Vagina (tissue), 2 donors: ENCODE measurements around the gene HOXA10.
A peak's percentile ranks its signal among the peaks of the same experiment; 100 is the strongest.

Experiments used
- POLR2A ChIP-seq, 2 donors: fragments of 450-650 bp; IDR thresholded peaks; one replicate each; pipeline ENCODE4 v1.6.1; 2017; ENCODE audit warnings: antibody characterized with exemption in 2 of 2, mild to moderate bottlenecking in 2 of 2, moderate library complexity in 2 of 2
- POLR2AphosphoS5 ChIP-seq, 2 donors: sonication (generic); formaldehyde crosslinking; IDR thresholded peaks; one replicate each; pipeline ENCODE4 v1.9.0; 2017; ENCODE audit warnings: antibody characterized with exemption in 2 of 2, mild to moderate bottlenecking in 2 of 2, low read depth in 1 of 2; ENCODE audit not compliant: insufficient read depth in 1 of 2
- TF ChIP-seq, protein P1 (sequence below), 3 experiments: fragments of 450-650 bp in 2 of 3; fragments of 200-600 bp in 1 of 3; sonication (generic) in 1 of 3; IDR thresholded peaks; one replicate each; pipeline ENCODE4 v1.5.1; 2017 to 2019; ENCODE audit warnings: antibody characterized with exemption in 3 of 3, mild to moderate bottlenecking in 2 of 3, moderate library complexity in 2 of 3

GRCh38 chr7:27205325-27206280 lies 31.5 kb upstream of the HOXA10 start:
- TF ChIP-seq, protein P1, sequence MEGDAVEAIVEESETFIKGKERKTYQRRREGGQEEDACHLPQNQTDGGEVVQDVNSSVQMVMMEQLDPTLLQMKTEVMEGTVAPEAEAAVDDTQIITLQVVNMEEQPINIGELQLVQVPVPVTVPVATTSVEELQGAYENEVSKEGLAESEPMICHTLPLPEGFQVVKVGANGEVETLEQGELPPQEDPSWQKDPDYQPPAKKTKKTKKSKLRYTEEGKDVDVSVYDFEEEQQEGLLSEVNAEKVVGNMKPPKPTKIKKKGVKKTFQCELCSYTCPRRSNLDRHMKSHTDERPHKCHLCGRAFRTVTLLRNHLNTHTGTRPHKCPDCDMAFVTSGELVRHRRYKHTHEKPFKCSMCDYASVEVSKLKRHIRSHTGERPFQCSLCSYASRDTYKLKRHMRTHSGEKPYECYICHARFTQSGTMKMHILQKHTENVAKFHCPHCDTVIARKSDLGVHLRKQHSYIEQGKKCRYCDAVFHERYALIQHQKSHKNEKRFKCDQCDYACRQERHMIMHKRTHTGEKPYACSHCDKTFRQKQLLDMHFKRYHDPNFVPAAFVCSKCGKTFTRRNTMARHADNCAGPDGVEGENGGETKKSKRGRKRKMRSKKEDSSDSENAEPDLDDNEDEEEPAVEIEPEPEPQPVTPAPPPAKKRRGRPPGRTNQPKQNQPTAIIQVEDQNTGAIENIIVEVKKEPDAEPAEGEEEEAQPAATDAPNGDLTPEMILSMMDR (IDR thresholded peaks at IDR 0.05), result no peak
- TF ChIP-seq POLR2AphosphoS5 (IDR thresholded peaks at IDR 0.05; ENCODE audit: insufficient read depth in 1 of 2, low read depth in 1 of 2) (peak in 1 of 2 donors; percentile 5), POLR2A (IDR thresholded peaks at IDR 0.05) (no peak)
